Gastrocnemius medialis (tissue), 4 donors: Measurements from ENCODE around the gene ATP6V1F. TPM values are rescaled to one million over a fixed set of nuclear protein-coding genes. Genes with fewer than 3 reads are reported as not detected.
A peak's percentile ranks its signal among the peaks of the same experiment; 100 is the strongest.

Source experiments
- ATAC-seq, 2 donors: fragments of 150-250 bp; one replicate each; pipeline ENCODE4 v1.9.1; 2016
- DNase-seq, 2 donors: peaks; one replicate each; pipeline ENCODE4 v3.0.0-alpha.2; 2019
- H3K27ac ChIP-seq, 4 donors: fragments of 200-600 bp; sonication (generic); 1 replicate in 1 of 4; 2 replicates in 3 of 4; pipeline ENCODE4 v1.5.1; 2016 to 2018; ENCODE audit warnings: mild to moderate bottlenecking in 2 of 4, moderate library complexity in 1 of 4
- H3K27me3 ChIP-seq, 3 donors: fragments of 200-600 bp; sonication (generic) in 2 of 3; 1 replicate in 1 of 3; 2 replicates in 2 of 3; pipeline versions ENCODE4 v1.5.1 to v1.6.0; 2016 to 2019; ENCODE audit warnings: mild to moderate bottlenecking in 1 of 3, moderate library complexity in 1 of 3
- H3K36me3 ChIP-seq, 2 donors: fragments of 200-600 bp; sonication (generic) in 1 of 2; one replicate each; pipeline ENCODE4 v1.5.1; 2017 to 2018
- H3K4me1 ChIP-seq, 2 donors: fragments of 200-600 bp; sonication (generic) in 1 of 2; one replicate each; pipeline ENCODE4 v1.5.1; 2016 to 2017; ENCODE audit warnings: mild to moderate bottlenecking in 2 of 2
- H3K4me3 ChIP-seq, 4 donors: fragments of 200-600 bp; sonication (generic) in 3 of 4; 1 replicate in 1 of 4; 2 replicates in 3 of 4; pipeline ENCODE4 v1.5.1; 2016 to 2019; ENCODE audit warnings: mild to moderate bottlenecking in 2 of 4
- H3K9me3 ChIP-seq, 3 donors: fragments of 200-600 bp; sonication (generic) in 2 of 3; 1 replicate in 1 of 3; 2 replicates in 2 of 3; pipeline ENCODE4 v1.5.1; 2016 to 2019
- CTCF ChIP-seq, 5 experiments: fragments of 450-650 bp in 3 of 5; fragments of 200-600 bp in 2 of 5; sonication (generic) in 2 of 5; IDR thresholded peaks in 4 of 5; conservative IDR thresholded peaks in 1 of 5; 1 replicate in 4 of 5; 2 replicates in 1 of 5; pipeline ENCODE4 v1.5.1; 2016 to 2019; ENCODE audit warnings: antibody characterized with exemption in 5 of 5, mild to moderate bottlenecking in 3 of 5, moderate library complexity in 3 of 5
- POLR2A ChIP-seq, 2 donors: fragments of 450-650 bp; IDR thresholded peaks; one replicate each; pipeline ENCODE4 v1.6.1; 2017; ENCODE audit warnings: antibody characterized with exemption in 2 of 2, mild to moderate bottlenecking in 2 of 2, moderate library complexity in 2 of 2
- in situ Hi-C, 4 donors: fragments of 200-750 bp; cut with MboI; loops; one replicate each; pipeline versions ENCODE4 v1.15.0 to v1.8.0; 2017; ENCODE audit warnings: low sequenced_read_pairs in 4 of 4
- intact Hi-C: fragments of 100-400 bp; cut with DNase I; formaldehyde crosslinking; loops from one replicate; pipeline ENCODE4 v1.15.1; 2023; ENCODE audit warnings: low total_unique reads
- total RNA-seq, 4 donors: library from RNA; depleted of rRNA; stranded (reverse); fragments of >200 nt; gene quantifications; one replicate each; pipeline versions ENCODE4 v1.1.0 to v1.2.3, GENCODE V29; 2016

Gene ATP6V1F
- total RNA-seq, 4 donors from 2014 or later, result 79.3 to 99.2 (median 82.3) TPM

GRCh38 chr7:128871050-128871449, 8.4 kb downstream of the ATP6V1F start:
- TF ChIP-seq POLR2A (IDR thresholded peaks at IDR 0.05) (no peak), CTCF (IDR thresholded peaks at IDR 0.05 in 4 of 5, conservative IDR thresholded peaks at IDR 0.05 in 1 of 5) (no peak)
- Histone ChIP-seq H3K27ac (no peak overlapping the region), H3K36me3 (no peaks in the 10 kb centered on the region), H3K27me3 (no peaks in the 10 kb centered on the region), H3K4me3 (no peak overlapping the region), H3K9me3 (no peaks in the 10 kb centered on the region), H3K4me1 (peaks cover 12 to 16% of the 10 kb centered on the region in 2 donors)
- intact Hi-C loops (no loop called here), in situ Hi-C loops (loop anchor here in 2 of 4 donors (10.0 to 25.0 kb wide), 3 partner anchors 76 to 409 kb away; partner anchors contain the start of genes CCDC136 (in 1 of the 2) and HILPDA (in 1 of the 2))
- ATAC-seq, result no peak
- DNase-seq, result peak in 1 of 2 donors; percentile 38

GRCh38 chr7:128872394-128872824, 9.8 kb downstream of the ATP6V1F start:
- DNase-seq (peak in 1 of 2 donors; percentile 32), ATAC-seq (no peak)
- no peak overlapping the region for H3K27ac ChIP-seq
- intact Hi-C loops, result no loop called here
- TF ChIP-seq POLR2A (IDR thresholded peaks at IDR 0.05) (no peak), CTCF (IDR thresholded peaks at IDR 0.05 in 4 of 5, conservative IDR thresholded peaks at IDR 0.05 in 1 of 5) (no peak)
- peaks cover 12 to 16% of the 10 kb centered on the region in 2 donors for H3K4me1 ChIP-seq
- H3K4me3 ChIP-seq, result no peak overlapping the region
- H3K9me3 ChIP-seq, result no peaks in the 10 kb centered on the region
- no peaks in the 10 kb centered on the region for H3K36me3 ChIP-seq
- in situ Hi-C loops, result loop anchor here in 2 of 4 donors (10.0 to 25.0 kb wide), 3 partner anchors 78 to 410 kb away; partner anchors contain the start of genes CCDC136 (in 1 of the 2) and HILPDA (in 1 of the 2)
- no peaks in the 10 kb centered on the region for H3K27me3 ChIP-seq

- Histone ChIP-seq H3K27ac (no peak overlapping the region), H3K4me3 (no peak overlapping the region), H3K4me1 (peaks cover 11 to 16% of the 10 kb centered on the region in 2 donors), H3K36me3 (no peaks in the 10 kb centered on the region), H3K27me3 (no peaks in the 10 kb centered on the region), H3K9me3 (no peaks in the 10 kb centered on the region)
- in situ Hi-C loops (loop anchor here in 2 of 4 donors (10.0 to 25.0 kb wide), 3 partner anchors 78 to 411 kb away; partner anchors contain the start of genes CCDC136 (in 1 of the 2) and HILPDA (in 1 of the 2)), intact Hi-C loops (no loop called here)
- ATAC-seq, result no peak
- TF ChIP-seq POLR2A (IDR thresholded peaks at IDR 0.05) (no peak), CTCF (IDR thresholded peaks at IDR 0.05 in 4 of 5, conservative IDR thresholded peaks at IDR 0.05 in 1 of 5) (no peak)
- DNase-seq, result peak in 1 of 2 donors; percentile 35
These were observed 10.6 kb downstream of the ATP6V1F start for GRCh38 chr7:128873234-128873633.

GRCh38 chr7:128874140-128875031, 11.7 kb downstream of the ATP6V1F start:
- no peak for TF ChIP-seq POLR2A (IDR thresholded peaks at IDR 0.05)
- TF ChIP-seq CTCF (IDR thresholded peaks at IDR 0.05 in 4 of 5, conservative IDR thresholded peaks at IDR 0.05 in 1 of 5), result no peak
- H3K4me3 ChIP-seq, result no peak overlapping the region
- no peak overlapping the region for H3K27ac ChIP-seq
- H3K4me1 ChIP-seq, result peaks cover 3 to 7% of the 10 kb centered on the region in 2 donors
- no peaks in the 10 kb centered on the region for H3K36me3 ChIP-seq
- intact Hi-C loops (no loop called here), in situ Hi-C loops (loop anchor here (10.0 to 25.0 kb wide), 5 partner anchors 80 to 412 kb away; partner anchors contain the start of genes HILPDA (in 3 of the 4), CCDC136 (in 2 of the 4) and OPN1SW (in 1 of the 4))
- no peaks in the 10 kb centered on the region for H3K27me3 ChIP-seq
- DNase-seq (peak in 1 of 2 donors; percentile 73), ATAC-seq (peak in 1 of 2 donors; percentile 22)
- no peaks in the 10 kb centered on the region for H3K9me3 ChIP-seq
